GM18498 (cell line): ENCODE data around the gene HIGD2A.
"Not testable (repeated sequence)": the region's sequence is repeated elsewhere in the genome, so short reads cannot be mapped to it uniquely, and the experiment has no call there.

Experiments
- ATAC-seq: cut with Tn5 transposase; IDR thresholded peaks from one replicate; pipeline ENCODE4 v1.9.1; 2021; ENCODE audit warnings: mild to moderate bottlenecking, moderate library complexity; ENCODE audit not compliant: unreplicated experiment

The HIGD2A gene

GRCh38 chr5:176394096-176394495 is 5.5 kb downstream of the HIGD2A start:
- ATAC-seq = no peak

- no peak for ATAC-seq
Observed at GRCh38 chr5:176394881-176395675, 6.5 kb downstream of the HIGD2A start.

DNA sequence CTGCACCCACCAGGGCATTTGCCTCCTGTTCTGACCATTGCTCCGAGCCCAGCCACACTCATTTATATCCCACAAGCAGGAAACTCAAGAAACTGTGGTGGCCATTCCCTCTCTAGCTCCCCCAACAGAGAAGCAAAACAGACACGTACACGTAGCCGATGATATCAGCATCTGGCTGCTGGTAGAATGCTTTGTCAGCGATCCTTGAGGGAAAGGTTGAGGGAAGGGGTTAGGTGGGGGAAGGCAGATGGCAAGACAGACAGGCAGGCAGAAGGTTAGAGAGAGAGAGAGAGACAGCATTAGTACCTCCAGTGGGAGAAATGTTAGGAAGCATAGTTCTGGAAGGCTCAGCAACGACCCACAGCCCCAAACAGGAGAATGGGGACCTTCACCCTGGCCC is 7.8 kb downstream of the HIGD2A start:
- ATAC-seq = no peak

- ATAC-seq = no peak
Observed at GRCh38 chr5:176397736-176398420, 9.3 kb downstream of the HIGD2A start.

DNA sequence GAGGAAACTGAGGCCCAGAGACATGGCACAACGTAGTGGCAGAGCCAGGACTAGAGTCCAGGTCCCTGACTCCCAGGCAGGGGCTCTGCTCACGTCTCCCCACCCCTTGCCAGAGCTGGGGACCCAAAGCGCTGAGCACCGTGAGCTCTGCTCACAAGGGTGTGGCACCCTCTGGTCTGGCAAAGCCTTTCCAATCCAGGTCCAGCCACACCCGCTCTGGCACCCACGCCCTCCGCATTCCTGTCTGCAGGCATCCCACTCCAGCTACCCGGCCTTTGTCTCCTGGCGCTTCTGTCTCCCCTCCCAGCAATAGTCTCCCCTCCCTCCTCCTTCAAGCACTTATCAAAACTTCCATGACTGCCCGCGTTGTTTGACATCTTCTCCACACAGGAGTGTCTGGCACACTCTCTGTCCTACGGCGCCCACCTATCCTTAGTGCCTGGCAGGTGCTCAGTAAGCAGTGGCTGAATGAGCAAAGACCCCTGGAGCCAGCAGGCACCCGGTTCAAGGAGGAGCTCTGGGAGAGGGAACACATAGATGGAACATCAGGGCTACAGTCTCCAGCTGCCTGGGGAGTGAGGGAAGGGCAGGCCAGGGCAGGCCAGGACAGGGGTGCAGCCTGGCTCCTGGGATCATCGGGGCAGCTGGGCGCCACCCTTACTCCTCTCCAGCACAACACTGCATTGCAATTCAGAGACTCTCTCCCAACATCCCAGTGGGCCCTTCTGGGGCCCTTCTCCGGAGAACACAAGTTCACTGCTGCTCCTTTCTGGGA is 12.0 kb downstream of the HIGD2A start:
- no peak for ATAC-seq

DNA sequence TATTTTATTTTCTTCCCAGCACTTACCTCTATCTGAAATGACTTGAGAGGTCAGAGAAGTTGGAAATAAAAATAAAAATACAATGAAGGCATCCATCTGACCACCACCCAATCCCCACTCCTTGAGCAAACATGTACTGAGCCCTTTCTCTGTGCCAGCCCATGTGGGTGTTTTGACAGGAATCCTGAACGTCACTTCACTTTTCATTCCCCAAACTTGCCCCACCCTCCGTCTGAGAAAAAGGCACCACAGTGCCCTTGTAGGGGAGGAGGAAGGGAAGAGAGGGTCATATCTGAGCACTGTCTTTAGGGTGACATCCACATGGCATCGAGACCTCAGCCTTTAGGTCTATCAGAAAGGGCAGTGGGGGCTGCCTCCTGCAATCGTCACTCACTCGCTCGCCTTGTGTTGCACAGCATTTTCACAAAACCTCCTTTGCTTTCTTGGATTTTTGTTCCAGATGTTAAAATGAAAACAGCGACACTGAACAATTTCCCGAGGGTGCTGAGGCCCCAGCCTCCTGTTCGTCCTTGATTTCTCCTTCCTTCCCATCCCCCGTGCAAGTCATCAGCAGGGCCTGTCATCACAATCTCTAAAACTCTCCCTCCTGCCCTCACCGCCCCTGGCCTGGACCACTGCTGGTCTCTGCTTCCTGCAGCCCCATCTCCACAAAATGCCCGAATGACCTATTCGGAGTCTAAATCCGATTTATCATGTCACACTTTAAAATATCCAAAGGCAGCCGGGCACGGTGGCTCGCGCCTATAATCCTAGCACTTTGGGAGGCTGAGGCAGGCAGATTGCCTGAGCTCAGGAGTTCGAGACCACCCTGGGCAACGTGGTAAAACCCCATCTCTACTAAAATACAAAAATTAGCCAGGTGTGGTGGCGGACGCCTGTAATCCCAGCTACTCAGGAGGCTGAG is 13.0 kb downstream of the HIGD2A start:
- ATAC-seq = no peak

DNA sequence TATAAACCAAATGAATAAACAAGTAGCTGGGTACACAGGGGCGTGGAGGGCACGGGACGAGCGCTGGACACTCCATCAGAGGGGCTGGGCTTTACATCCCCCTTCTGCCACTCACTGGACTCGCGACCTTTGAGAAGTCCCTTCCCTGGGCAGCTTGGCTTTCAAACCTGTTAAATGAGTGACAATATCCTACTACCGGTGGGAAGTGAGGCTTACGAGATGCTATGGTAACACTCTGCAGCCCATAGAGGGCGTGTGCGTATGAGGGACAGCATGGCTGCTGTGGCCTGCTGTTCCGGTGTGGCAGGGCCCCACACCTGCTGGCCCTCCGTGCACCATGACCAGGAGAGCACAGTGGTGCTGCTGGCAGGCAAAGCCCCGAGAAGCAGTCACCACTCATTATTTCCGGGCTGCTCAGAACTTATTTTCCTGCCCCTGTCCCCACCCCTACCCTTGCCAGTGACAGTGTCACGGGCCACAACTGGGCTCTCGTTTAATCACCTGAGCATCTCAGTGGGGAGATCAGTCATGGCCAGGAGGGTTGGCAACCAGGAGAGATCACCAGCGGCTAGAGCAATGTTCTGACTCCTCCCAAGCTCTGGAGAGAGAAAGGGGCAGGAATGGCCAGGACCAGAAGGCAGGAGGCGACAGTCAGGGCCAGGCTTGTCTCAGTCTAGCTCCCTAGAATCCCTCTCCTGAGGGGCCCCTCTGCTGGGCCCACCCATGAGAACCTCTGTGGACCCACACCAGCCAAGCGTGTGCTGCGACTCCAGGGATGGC is 17.3 kb downstream of the HIGD2A start:
- ATAC-seq = no peak

GRCh38 chr5:176406436-176407052 is 18.0 kb downstream of the HIGD2A start:
- ATAC-seq = no peak

- ATAC-seq = no peak
Observed at GRCh38 chr5:176407456-176408251, 19.1 kb downstream of the HIGD2A start.

GRCh38 chr5:176408252-176408573 is 19.7 kb downstream of the HIGD2A start:
- ATAC-seq = not testable (repeated sequence)

- ATAC-seq = no peak
Observed at GRCh38 chr5:176408590-176408989, 20.0 kb downstream of the HIGD2A start.

DNA sequence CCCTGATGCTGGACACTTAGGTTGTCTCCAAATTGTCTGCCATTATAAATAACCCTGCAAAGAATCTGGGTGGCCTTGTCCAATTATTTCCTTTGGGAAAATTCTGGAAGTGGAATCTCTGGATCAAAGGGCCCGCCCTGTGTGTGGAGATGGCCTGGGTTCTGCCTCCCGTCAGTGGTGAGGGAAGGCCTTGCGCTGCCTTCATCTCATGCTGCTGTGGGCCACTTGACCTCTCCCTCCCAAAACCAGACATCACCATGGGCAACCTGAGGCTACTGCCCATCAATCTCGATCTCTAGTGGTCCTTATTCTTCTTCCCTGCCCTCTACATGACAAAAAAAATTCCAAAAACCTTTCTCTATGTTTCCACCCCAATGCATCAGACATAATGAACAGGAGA is 21.2 kb downstream of the HIGD2A start:
- no peak for ATAC-seq

- no peak for ATAC-seq
Observed at GRCh38 chr5:176410486-176411180, 22.1 kb downstream of the HIGD2A start.

- no peak for ATAC-seq
Observed at GRCh38 chr5:176412517-176413254, 24.1 kb downstream of the HIGD2A start.

DNA sequence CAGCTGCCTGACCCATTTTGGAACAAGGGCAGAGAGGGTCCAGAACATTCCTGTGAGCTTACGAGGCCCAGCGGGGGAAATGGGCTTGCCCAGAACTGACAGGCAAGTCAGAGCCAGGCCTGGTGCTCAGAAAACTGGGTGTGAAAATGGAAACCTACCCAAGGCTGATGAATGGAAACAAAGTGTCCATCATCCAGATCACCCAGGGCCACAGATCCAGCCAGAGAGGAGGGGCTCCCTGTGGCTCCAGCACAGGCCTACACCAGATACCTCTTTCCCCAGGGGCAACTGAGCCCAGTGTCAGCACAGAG is 24.7 kb downstream of the HIGD2A start:
- no peak for ATAC-seq

DNA sequence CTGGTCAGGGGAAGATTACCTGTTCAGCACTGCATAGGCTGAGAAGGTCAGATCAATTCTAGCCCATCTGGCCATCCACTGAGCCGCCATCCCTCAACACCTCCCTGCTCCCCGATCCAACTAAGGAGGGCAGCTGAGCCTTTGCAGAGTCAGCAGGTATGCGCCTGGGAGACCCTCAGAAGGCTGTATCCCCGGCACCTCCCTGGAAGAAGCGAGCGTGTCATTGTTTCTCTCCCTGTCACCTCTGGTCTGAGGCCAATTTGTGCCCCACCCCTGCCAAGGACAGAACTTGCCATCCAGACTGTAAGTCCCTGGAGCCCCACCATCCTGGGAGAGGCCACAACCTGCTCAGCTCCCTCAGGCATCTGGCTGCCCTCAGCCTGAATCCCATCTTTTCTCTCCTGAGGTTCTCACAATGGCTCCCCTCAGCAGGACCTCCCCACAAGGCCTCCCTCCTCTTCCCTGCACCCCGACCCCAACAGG is 25.2 kb downstream of the HIGD2A start:
- ATAC-seq = no peak

- ATAC-seq = no peak
Observed at GRCh38 chr5:176414704-176415103, 26.2 kb downstream of the HIGD2A start.
